HG03469 (cell line): ENCODE measurements around the gene PAX7.

Experiments
- ATAC-seq: cut with Tn5 transposase; IDR thresholded peaks from one replicate; pipeline ENCODE4 v1.9.1; 2021; ENCODE audit warnings: mild to moderate bottlenecking, moderate library complexity, moderate number of reproducible peaks; ENCODE audit not compliant: unreplicated experiment

Gene PAX7

GRCh38 chr1:18618546-18619466 lies 11.8 kb upstream of the PAX7 start:
- no peak for ATAC-seq

- ATAC-seq = no peak
These were observed 11.2 kb upstream of the PAX7 start for GRCh38 chr1:18619467-18619835.

GRCh38 chr1:18628511-18628910 lies 2.1 kb upstream of the PAX7 start:
- no peak for ATAC-seq

- no peak for ATAC-seq
These were observed 761 bp upstream of the PAX7 start for GRCh38 chr1:18629659-18630510.

- ATAC-seq = no peak
These were observed 1.0 kb downstream of the PAX7 start for GRCh38 chr1:18631496-18632217.

- ATAC-seq = no peak
These were observed 1.6 kb downstream of the PAX7 start for GRCh38 chr1:18632218-18632588.

- ATAC-seq = no peak
These were observed 2.3 kb downstream of the PAX7 start for GRCh38 chr1:18632783-18633421.

GRCh38 chr1:18633422-18634155 lies 2.9 kb downstream of the PAX7 start:
- ATAC-seq = no peak

GRCh38 chr1:18634276-18634675 lies 3.6 kb downstream of the PAX7 start:
- ATAC-seq = no peak

- ATAC-seq = no peak
These were observed 4.5 kb downstream of the PAX7 start for GRCh38 chr1:18635070-18635577.

- no peak for ATAC-seq
These were observed 5.4 kb downstream of the PAX7 start for GRCh38 chr1:18635891-18636595.

- no peak for ATAC-seq
These were observed 6.2 kb downstream of the PAX7 start for GRCh38 chr1:18636596-18637508.

GRCh38 chr1:18637511-18637960 lies 6.9 kb downstream of the PAX7 start:
- ATAC-seq = no peak

- ATAC-seq = no peak
These were observed 7.6 kb downstream of the PAX7 start for GRCh38 chr1:18637962-18638834.

GRCh38 chr1:18638835-18639364 lies 8.3 kb downstream of the PAX7 start:
- ATAC-seq = no peak

GRCh38 chr1:18639368-18640055 lies 8.9 kb downstream of the PAX7 start:
- ATAC-seq = no peak
